ENCODE results near the gene PRKCE. TPM values are rescaled to one million over a fixed set of nuclear protein-coding genes. Genes with fewer than 3 reads are reported as not detected.
A peak's percentile ranks its signal among the peaks of the same experiment; 100 is the strongest.

Gene PRKCE
- polyA plus RNA-seq, 2 donors: 2.6 to 2.9 TPM

- Histone ChIP-seq H3K27ac (ENCODE audit: low read depth in 2 of 2, low read length in 1 of 2) (peak overlapping the region in 1 of 2 donors; percentile 11), H3K36me3 (ENCODE audit: control insufficient read depth in 2 of 2, insufficient read depth in 2 of 2, low read length in 1 of 2) (peaks cover 0 to 2% of the 10 kb centered on the region in 2 donors), H3K9me3 (ENCODE audit: control insufficient read depth in 2 of 2, insufficient read depth in 1 of 2, low read depth in 1 of 2, low read length in 1 of 2) (no peaks in the 10 kb centered on the region), H3K27me3 (ENCODE audit: control insufficient read depth in 1 of 2, insufficient read depth in 2 of 2, low read length in 2 of 2) (no peaks in the 10 kb centered on the region), H3K4me1 (ENCODE audit: control insufficient read depth in 2 of 2, insufficient read depth in 2 of 2, low read length in 1 of 2) (peaks cover 7 to 8% of the 10 kb centered on the region in 2 donors), H3K4me3 (ENCODE audit: low read depth in 1 of 2, low read length in 2 of 2) (no peak overlapping the region)
- 60 to 67% methylated on average over 2 of the region's 2 CpGs for WGBS, 2 donors
These were observed 399.0 kb downstream of the PRKCE start for GRCh38 chr2:46050489-46050888.

GRCh38 chr2:46051085-46051484, 399.6 kb downstream of the PRKCE start:
- 88 to 90% methylated on average over 1 of the region's 1 CpG for WGBS, 2 donors
- no peak overlapping the region for H3K27ac ChIP-seq (ENCODE audit: low read depth in 2 of 2, low read length in 1 of 2)
- peaks cover 5 to 8% of the 10 kb centered on the region in 2 donors for H3K4me1 ChIP-seq (ENCODE audit: control insufficient read depth in 2 of 2, insufficient read depth in 2 of 2, low read length in 1 of 2)

GRCh38 chr2:46053564-46053963, 402.1 kb downstream of the PRKCE start:
- Histone ChIP-seq H3K4me1 (ENCODE audit: control insufficient read depth in 2 of 2, insufficient read depth in 2 of 2, low read length in 1 of 2) (peaks cover 6 to 9% of the 10 kb centered on the region in 2 donors), H3K4me3 (ENCODE audit: low read depth in 1 of 2, low read length in 2 of 2) (no peak overlapping the region), H3K27me3 (ENCODE audit: control insufficient read depth in 1 of 2, insufficient read depth in 2 of 2, low read length in 2 of 2) (no peaks in the 10 kb centered on the region), H3K36me3 (ENCODE audit: control insufficient read depth in 2 of 2, insufficient read depth in 2 of 2, low read length in 1 of 2) (peaks cover 0 to 2% of the 10 kb centered on the region in 2 donors), H3K9me3 (ENCODE audit: control insufficient read depth in 2 of 2, insufficient read depth in 1 of 2, low read depth in 1 of 2, low read length in 1 of 2) (no peaks in the 10 kb centered on the region), H3K27ac (ENCODE audit: low read depth in 2 of 2, low read length in 1 of 2) (no peak overlapping the region)
- 85% methylated on average over 9 of the region's 9 CpGs for WGBS, 2 donors

More at GRCh38 chr2:46051085-46051484, 399.6 kb downstream of the PRKCE start:
- no peak overlapping the region for H3K4me3 ChIP-seq (ENCODE audit: low read depth in 1 of 2, low read length in 2 of 2)
- H3K9me3 ChIP-seq (ENCODE audit: control insufficient read depth in 2 of 2, insufficient read depth in 1 of 2, low read depth in 1 of 2, low read length in 1 of 2): no peaks in the 10 kb centered on the region
- no peaks in the 10 kb centered on the region for H3K27me3 ChIP-seq (ENCODE audit: control insufficient read depth in 1 of 2, insufficient read depth in 2 of 2, low read length in 2 of 2)
- H3K36me3 ChIP-seq (ENCODE audit: control insufficient read depth in 2 of 2, insufficient read depth in 2 of 2, low read length in 1 of 2): peaks cover 0 to 2% of the 10 kb centered on the region in 2 donors

GRCh38 chr2:46056541-46056940, 405.1 kb downstream of the PRKCE start:
- 84 to 97% methylated on average over 1 of the region's 1 CpG for WGBS, 2 donors
- Histone ChIP-seq H3K4me1 (ENCODE audit: control insufficient read depth in 2 of 2, insufficient read depth in 2 of 2, low read length in 1 of 2) (peaks cover 2 to 5% of the 10 kb centered on the region in 2 donors), H3K36me3 (ENCODE audit: control insufficient read depth in 2 of 2, insufficient read depth in 2 of 2, low read length in 1 of 2) (peaks cover 0 to 2% of the 10 kb centered on the region in 2 donors), H3K4me3 (ENCODE audit: low read depth in 1 of 2, low read length in 2 of 2) (no peak overlapping the region), H3K27me3 (ENCODE audit: control insufficient read depth in 1 of 2, insufficient read depth in 2 of 2, low read length in 2 of 2) (no peaks in the 10 kb centered on the region), H3K9me3 (ENCODE audit: control insufficient read depth in 2 of 2, insufficient read depth in 1 of 2, low read depth in 1 of 2, low read length in 1 of 2) (no peaks in the 10 kb centered on the region), H3K27ac (ENCODE audit: low read depth in 2 of 2, low read length in 1 of 2) (no peak overlapping the region)

GRCh38 chr2:46058140-46058539, 406.7 kb downstream of the PRKCE start:
- no peak overlapping the region for H3K27ac ChIP-seq (ENCODE audit: low read depth in 2 of 2, low read length in 1 of 2)
- no peaks in the 10 kb centered on the region for H3K36me3 ChIP-seq (ENCODE audit: control insufficient read depth in 2 of 2, insufficient read depth in 2 of 2, low read length in 1 of 2)
- 45 to 50% methylated on average over 5 of the region's 5 CpGs for WGBS, 2 donors
- H3K4me3 ChIP-seq (ENCODE audit: low read depth in 1 of 2, low read length in 2 of 2): no peak overlapping the region
- no peaks in the 10 kb centered on the region for H3K9me3 ChIP-seq (ENCODE audit: control insufficient read depth in 2 of 2, insufficient read depth in 1 of 2, low read depth in 1 of 2, low read length in 1 of 2)
- H3K27me3 ChIP-seq (ENCODE audit: control insufficient read depth in 1 of 2, insufficient read depth in 2 of 2, low read length in 2 of 2): no peaks in the 10 kb centered on the region
- peaks cover 2 to 5% of the 10 kb centered on the region in 2 donors for H3K4me1 ChIP-seq (ENCODE audit: control insufficient read depth in 2 of 2, insufficient read depth in 2 of 2, low read length in 1 of 2)

GRCh38 chr2:46062637-46063412, 411.4 kb downstream of the PRKCE start:
- Histone ChIP-seq H3K9me3 (ENCODE audit: control insufficient read depth in 2 of 2, insufficient read depth in 1 of 2, low read depth in 1 of 2, low read length in 1 of 2) (no peaks in the 10 kb centered on the region), H3K4me3 (ENCODE audit: low read depth in 1 of 2, low read length in 2 of 2) (no peak overlapping the region), H3K27ac (ENCODE audit: low read depth in 2 of 2, low read length in 1 of 2) (no peak overlapping the region), H3K27me3 (ENCODE audit: control insufficient read depth in 1 of 2, insufficient read depth in 2 of 2, low read length in 2 of 2) (no peaks in the 10 kb centered on the region), H3K4me1 (ENCODE audit: control insufficient read depth in 2 of 2, insufficient read depth in 2 of 2, low read length in 1 of 2) (peaks cover 0 to 3% of the 10 kb centered on the region in 2 donors), H3K36me3 (ENCODE audit: control insufficient read depth in 2 of 2, insufficient read depth in 2 of 2, low read length in 1 of 2) (no peaks in the 10 kb centered on the region)
- WGBS, 2 donors: 50 to 52% methylated on average over 15 of the region's 15 CpGs

- Histone ChIP-seq H3K36me3 (ENCODE audit: control insufficient read depth in 2 of 2, insufficient read depth in 2 of 2, low read length in 1 of 2) (no peaks in the 10 kb centered on the region), H3K27ac (ENCODE audit: low read depth in 2 of 2, low read length in 1 of 2) (no peak overlapping the region), H3K27me3 (ENCODE audit: control insufficient read depth in 1 of 2, insufficient read depth in 2 of 2, low read length in 2 of 2) (no peaks in the 10 kb centered on the region), H3K4me3 (ENCODE audit: low read depth in 1 of 2, low read length in 2 of 2) (no peak overlapping the region), H3K4me1 (ENCODE audit: control insufficient read depth in 2 of 2, insufficient read depth in 2 of 2, low read length in 1 of 2) (no peaks in the 10 kb centered on the region), H3K9me3 (ENCODE audit: control insufficient read depth in 2 of 2, insufficient read depth in 1 of 2, low read depth in 1 of 2, low read length in 1 of 2) (no peaks in the 10 kb centered on the region)
- WGBS, 2 donors: 91 to 93% methylated on average over 1 of the region's 1 CpG
These were observed 412.9 kb downstream of the PRKCE start for GRCh38 chr2:46064396-46064795.

- no peaks in the 10 kb centered on the region for H3K36me3 ChIP-seq (ENCODE audit: control insufficient read depth in 2 of 2, insufficient read depth in 2 of 2, low read length in 1 of 2)
- no peaks in the 10 kb centered on the region for H3K27me3 ChIP-seq (ENCODE audit: control insufficient read depth in 1 of 2, insufficient read depth in 2 of 2, low read length in 2 of 2)
- WGBS, 2 donors: 94 to 97% methylated on average over 4 of the region's 4 CpGs
- no peaks in the 10 kb centered on the region for H3K4me1 ChIP-seq (ENCODE audit: control insufficient read depth in 2 of 2, insufficient read depth in 2 of 2, low read length in 1 of 2)
- no peak overlapping the region for H3K27ac ChIP-seq (ENCODE audit: low read depth in 2 of 2, low read length in 1 of 2)
- H3K4me3 ChIP-seq (ENCODE audit: low read depth in 1 of 2, low read length in 2 of 2): no peak overlapping the region
- H3K9me3 ChIP-seq (ENCODE audit: control insufficient read depth in 2 of 2, insufficient read depth in 1 of 2, low read depth in 1 of 2, low read length in 1 of 2): no peaks in the 10 kb centered on the region
These were observed 413.7 kb downstream of the PRKCE start for GRCh38 chr2:46065152-46065551.

- H3K9me3 ChIP-seq (ENCODE audit: control insufficient read depth in 2 of 2, insufficient read depth in 1 of 2, low read depth in 1 of 2, low read length in 1 of 2): no peaks in the 10 kb centered on the region
- 85 to 92% methylated on average over 3 of the region's 3 CpGs for WGBS, 2 donors
- no peaks in the 10 kb centered on the region for H3K27me3 ChIP-seq (ENCODE audit: control insufficient read depth in 1 of 2, insufficient read depth in 2 of 2, low read length in 2 of 2)
- H3K36me3 ChIP-seq (ENCODE audit: control insufficient read depth in 2 of 2, insufficient read depth in 2 of 2, low read length in 1 of 2): no peaks in the 10 kb centered on the region
- no peak overlapping the region for H3K27ac ChIP-seq (ENCODE audit: low read depth in 2 of 2, low read length in 1 of 2)
- no peaks in the 10 kb centered on the region for H3K4me1 ChIP-seq (ENCODE audit: control insufficient read depth in 2 of 2, insufficient read depth in 2 of 2, low read length in 1 of 2)
- no peak overlapping the region for H3K4me3 ChIP-seq (ENCODE audit: low read depth in 1 of 2, low read length in 2 of 2)
These were observed 414.6 kb downstream of the PRKCE start for GRCh38 chr2:46066116-46066515.

GRCh38 chr2:46066601-46067000, 415.1 kb downstream of the PRKCE start:
- WGBS, 2 donors: 84 to 87% methylated on average over 5 of the region's 5 CpGs
- Histone ChIP-seq H3K9me3 (ENCODE audit: control insufficient read depth in 2 of 2, insufficient read depth in 1 of 2, low read depth in 1 of 2, low read length in 1 of 2) (no peaks in the 10 kb centered on the region), H3K27me3 (ENCODE audit: control insufficient read depth in 1 of 2, insufficient read depth in 2 of 2, low read length in 2 of 2) (no peaks in the 10 kb centered on the region), H3K4me3 (ENCODE audit: low read depth in 1 of 2, low read length in 2 of 2) (no peak overlapping the region), H3K27ac (ENCODE audit: low read depth in 2 of 2, low read length in 1 of 2) (no peak overlapping the region), H3K36me3 (ENCODE audit: control insufficient read depth in 2 of 2, insufficient read depth in 2 of 2, low read length in 1 of 2) (no peaks in the 10 kb centered on the region), H3K4me1 (ENCODE audit: control insufficient read depth in 2 of 2, insufficient read depth in 2 of 2, low read length in 1 of 2) (no peaks in the 10 kb centered on the region)

Measured in esophagus (tissue), 2 donors.